ENCODE results near the gene SAPCD1.

DNA sequence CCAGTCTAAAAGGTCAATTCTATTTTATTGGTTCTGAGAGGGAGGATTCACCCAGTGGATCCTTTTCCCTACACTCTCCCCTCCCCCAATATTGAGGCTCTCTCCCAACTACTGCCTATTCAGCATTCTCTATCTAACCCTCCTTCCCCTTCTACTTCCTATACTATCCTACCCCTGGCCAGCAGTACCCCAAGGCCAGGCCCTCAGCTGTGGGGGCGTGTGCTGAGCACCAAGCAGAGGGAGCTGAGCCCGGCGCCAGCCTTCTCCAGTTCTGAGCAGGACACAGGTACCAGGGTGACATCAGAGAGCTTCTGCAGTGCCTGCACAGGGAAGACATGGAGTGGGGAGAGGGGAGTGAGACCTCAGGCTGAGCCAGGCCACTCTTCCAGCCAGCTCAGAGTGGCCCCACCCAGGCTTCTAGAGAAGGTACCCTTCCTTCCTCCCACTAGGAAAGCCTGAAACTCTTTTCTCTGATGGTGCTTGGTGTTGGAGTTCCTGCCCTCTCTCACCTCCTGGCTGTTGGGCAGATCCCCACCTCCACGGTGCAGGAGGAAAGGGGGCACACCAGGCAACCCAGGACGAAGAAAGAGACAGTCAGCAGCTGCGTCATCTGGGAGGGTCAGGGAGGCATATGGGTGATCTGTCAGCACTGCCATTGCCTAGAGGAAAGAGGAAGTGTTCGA, 35.3 kb upstream of the SAPCD1 start:
- TF ChIP-seq POLR2AphosphoS5 (IDR thresholded peaks at IDR 0.05) (no peak), CTCF (IDR thresholded peaks at IDR 0.05) (no peak)
